Peyer's patch (tissue), 4 donors: Measurements from ENCODE around the gene SIPA1L3. TPM values are rescaled to one million over a fixed set of nuclear protein-coding genes. Genes with fewer than 3 reads are reported as not detected.
A peak's percentile ranks its signal among the peaks of the same experiment; 100 is the strongest.

Experiments
- DNase-seq, 3 donors: peaks; one replicate each; pipeline ENCODE4 v3.0.0-alpha.2; 2017 to 2019
- H3K27ac ChIP-seq, 4 donors: fragments of 200-600 bp; sonication (generic); one replicate each; pipeline ENCODE4 v1.5.1; 2016 to 2019
- H3K27me3 ChIP-seq, 2 donors: fragments of 200-600 bp; sonication (generic); one replicate each; pipeline ENCODE4 v1.5.1; 2019
- H3K36me3 ChIP-seq, 3 donors: fragments of 200-600 bp; sonication (generic); one replicate each; pipeline ENCODE4 v1.5.1; 2016 to 2019
- H3K4me1 ChIP-seq, 4 donors: fragments of 200-600 bp; sonication (generic); one replicate each; pipeline ENCODE4 v1.5.1; 2016 to 2019
- H3K4me3 ChIP-seq, 4 donors: fragments of 200-600 bp; sonication (generic); 1 replicate in 3 of 4; 2 replicates in 1 of 4; pipeline ENCODE4 v1.5.1; 2016 to 2019; ENCODE audit warnings: mild to moderate bottlenecking in 1 of 4
- H3K9me3 ChIP-seq, 4 donors: fragments of 200-600 bp; sonication (generic); one replicate each; pipeline ENCODE4 v1.5.1; 2016 to 2019; ENCODE audit warnings: mild to moderate bottlenecking in 1 of 4
- CTCF ChIP-seq, 6 experiments: fragments of 450-650 bp in 4 of 6; fragments of 200-600 bp in 2 of 6; sonication (generic) in 1 of 6; IDR thresholded peaks; one replicate each; pipeline ENCODE4 v1.5.1; 2017 to 2019; ENCODE audit warnings: antibody characterized with exemption in 6 of 6, mild to moderate bottlenecking in 3 of 6, moderate library complexity in 1 of 6
- POLR2A ChIP-seq, 2 donors: fragments of 450-650 bp; IDR thresholded peaks; one replicate each; pipeline ENCODE4 v1.5.1; 2017; ENCODE audit warnings: antibody characterized with exemption in 2 of 2, mild to moderate bottlenecking in 2 of 2, moderate library complexity in 2 of 2
- total RNA-seq, 4 donors: library from RNA; depleted of rRNA; stranded (reverse); fragments of >200 nt; gene quantifications; one replicate each; pipeline ENCODE4 v1.1.0, GENCODE V29; 2016

SIPA1L3 gene
- total RNA-seq, 4 donors from 2014 or later: 63.5 to 304 (median 264) TPM

- no peaks in the 10 kb centered on the region for H3K27me3 ChIP-seq
- no peak for DNase-seq
- no peak overlapping the region for H3K4me3 ChIP-seq
- peaks cover 0 to 51% (median 5%) of the 10 kb centered on the region in 4 donors for H3K4me1 ChIP-seq
- peak overlapping the region in 1 of 4 donors; percentile 12 for H3K27ac ChIP-seq
- TF ChIP-seq CTCF (IDR thresholded peaks at IDR 0.05): no peak
- TF ChIP-seq POLR2A (IDR thresholded peaks at IDR 0.05): no peak
- no peaks in the 10 kb centered on the region for H3K9me3 ChIP-seq
- no peaks in the 10 kb centered on the region for H3K36me3 ChIP-seq
Measured at GRCh38 chr19:37938353-37938752, 31.3 kb downstream of the SIPA1L3 start.

- Histone ChIP-seq H3K4me3 (peak overlapping the region in 1 of 4 donors; percentile 1), H3K9me3 (no peaks in the 10 kb centered on the region), H3K27me3 (no peaks in the 10 kb centered on the region), H3K27ac (peak overlapping the region in 3 of 4 donors; percentile 78 to 93 (median 84)), H3K4me1 (peaks cover 0 to 47% (median 9%) of the 10 kb centered on the region in 4 donors), H3K36me3 (no peaks in the 10 kb centered on the region)
- TF ChIP-seq CTCF (IDR thresholded peaks at IDR 0.05) (peak in 1 of 6 experiments; percentile 15), POLR2A (IDR thresholded peaks at IDR 0.05) (no peak)
- peak in 2 of 3 donors; percentile 55 to 70 for DNase-seq
Measured at GRCh38 chr19:37941782-37942515, 34.9 kb downstream of the SIPA1L3 start.

- H3K4me1 ChIP-seq: peaks cover 0 to 46% (median 9%) of the 10 kb centered on the region in 4 donors
- no peaks in the 10 kb centered on the region for H3K9me3 ChIP-seq
- no peak for TF ChIP-seq POLR2A (IDR thresholded peaks at IDR 0.05)
- TF ChIP-seq CTCF (IDR thresholded peaks at IDR 0.05): no peak
- peak overlapping the region in 1 of 4 donors; percentile 1 for H3K4me3 ChIP-seq
- no peaks in the 10 kb centered on the region for H3K27me3 ChIP-seq
- peak in 1 of 3 donors; percentile 40 for DNase-seq
- no peaks in the 10 kb centered on the region for H3K36me3 ChIP-seq
- peak overlapping the region in 3 of 4 donors; percentile 78 to 93 (median 84) for H3K27ac ChIP-seq
Measured at GRCh38 chr19:37942516-37942902, 35.5 kb downstream of the SIPA1L3 start.

- DNase-seq: peak in 2 of 3 donors; percentile 78 to 91
- peaks cover 0 to 46% (median 8%) of the 10 kb centered on the region in 4 donors for H3K4me1 ChIP-seq
- no peaks in the 10 kb centered on the region for H3K27me3 ChIP-seq
- no peak for TF ChIP-seq POLR2A (IDR thresholded peaks at IDR 0.05)
- TF ChIP-seq CTCF (IDR thresholded peaks at IDR 0.05): no peak
- no peaks in the 10 kb centered on the region for H3K36me3 ChIP-seq
- H3K4me3 ChIP-seq: no peak overlapping the region
- H3K27ac ChIP-seq: peak overlapping the region in 3 of 4 donors; percentile 78 to 93 (median 84)
- H3K9me3 ChIP-seq: no peaks in the 10 kb centered on the region
Measured at GRCh38 chr19:37943480-37943879, 36.5 kb downstream of the SIPA1L3 start.

- no peak for TF ChIP-seq CTCF (IDR thresholded peaks at IDR 0.05)
- no peak for TF ChIP-seq POLR2A (IDR thresholded peaks at IDR 0.05)
- H3K27me3 ChIP-seq: no peaks in the 10 kb centered on the region
- peaks cover 0 to 31% (median 5%) of the 10 kb centered on the region in 4 donors for H3K4me1 ChIP-seq
- H3K9me3 ChIP-seq: no peaks in the 10 kb centered on the region
- peaks cover 0 to 3% (median 0%) of the 10 kb centered on the region in 3 donors for H3K36me3 ChIP-seq
- H3K4me3 ChIP-seq: no peak overlapping the region
- H3K27ac ChIP-seq: peak overlapping the region in 1 of 4 donors; percentile 55
- DNase-seq: peak in 1 of 3 donors; percentile 8
Measured at GRCh38 chr19:37946132-37946531, 39.1 kb downstream of the SIPA1L3 start.
